DMS79 treated with DMSO at 0.1 percent for 48 hours (cell line): Measurements from ENCODE around the gene XPO4.
"Not testable (repeated sequence)": the region's sequence is repeated elsewhere in the genome, so short reads cannot be mapped to it uniquely, and the experiment has no call there.

Source experiments
- DNase-seq: peaks from one replicate; lab custom pipeline; 2025; lab: John Stamatoyannopoulos, UW

The XPO4 gene

GRCh38 chr13:20902438-20903163, at the start of gene XPO4:
TSS of gene XPO4 (minus strand) at chr13:20902746. CDS start at chr13:20902738, 8 bp downstream.
- peak; percentile 6 for DNase-seq

- not testable (repeated sequence) for DNase-seq
Measured at GRCh38 chr13:20948001-20948400, 45.5 kb upstream of the XPO4 start.

GRCh38 chr13:20945952-20946383, 43.4 kb upstream of the XPO4 start:
- DNase-seq: no peak

GRCh38 chr13:20942938-20943559, 40.5 kb upstream of the XPO4 start:
- DNase-seq: no peak

- DNase-seq: not testable (repeated sequence)
Measured at GRCh38 chr13:20940511-20940910, 38.0 kb upstream of the XPO4 start.

- DNase-seq: no peak
Measured at GRCh38 chr13:20940083-20940482, 37.5 kb upstream of the XPO4 start.

GRCh38 chr13:20939662-20940061, 37.1 kb upstream of the XPO4 start:
- no peak for DNase-seq

GRCh38 chr13:20938302-20938701, 35.8 kb upstream of the XPO4 start:
- no peak for DNase-seq

- no peak for DNase-seq
Measured at GRCh38 chr13:20927596-20928257, 25.2 kb upstream of the XPO4 start.

GRCh38 chr13:20925395-20925790, 22.8 kb upstream of the XPO4 start:
- not testable (repeated sequence) for DNase-seq

GRCh38 chr13:20924758-20925394, 22.3 kb upstream of the XPO4 start:
- peak; percentile 64 for DNase-seq

- DNase-seq: no peak
Measured at GRCh38 chr13:20923272-20923671, 20.7 kb upstream of the XPO4 start.

- DNase-seq: no peak
Measured at GRCh38 chr13:20921572-20921971, 19.0 kb upstream of the XPO4 start.

- not testable (repeated sequence) for DNase-seq
Measured at GRCh38 chr13:20915676-20916075, 13.1 kb upstream of the XPO4 start.

- DNase-seq: no peak
Measured at GRCh38 chr13:20911037-20911436, 8.5 kb upstream of the XPO4 start.

GRCh38 chr13:20908714-20909497, 6.4 kb upstream of the XPO4 start:
- no peak for DNase-seq

- no peak for DNase-seq
Measured at GRCh38 chr13:20904908-20905307, 2.4 kb upstream of the XPO4 start.

- DNase-seq: no peak
Measured at GRCh38 chr13:20903164-20903475, 574 bp upstream of the XPO4 start.

- DNase-seq: no peak
Measured at GRCh38 chr13:20901668-20902437, 693 bp downstream of the XPO4 start.

- no peak for DNase-seq
Measured at GRCh38 chr13:20894245-20894644, 8.3 kb downstream of the XPO4 start.

GRCh38 chr13:20891768-20892167, 10.8 kb downstream of the XPO4 start:
- no peak for DNase-seq
